SKM-1 treated with dmso at 0.1 percent for 144 hours (cell line): ENCODE measurements around the gene PCOLCE2.

ENCODE experiments used
- DNase-seq: peaks from one replicate; lab custom pipeline; 2025; ENCODE audit not compliant: unreplicated experiment; lab: John Stamatoyannopoulos, UW

The PCOLCE2 gene

GRCh38 chr3:142866841-142867631, 21.8 kb downstream of the PCOLCE2 start:
- no peak for DNase-seq

GRCh38 chr3:142863930-142864920, 24.7 kb downstream of the PCOLCE2 start:
- peak; percentile 40 for DNase-seq

- no peak for DNase-seq
These were observed 25.7 kb downstream of the PCOLCE2 start for GRCh38 chr3:142863010-142863817.

- no peak for DNase-seq
These were observed 27.0 kb downstream of the PCOLCE2 start for GRCh38 chr3:142861926-142862325.

GRCh38 chr3:142858043-142858442, 30.8 kb downstream of the PCOLCE2 start:
- DNase-seq = no peak

- no peak for DNase-seq
These were observed 31.8 kb downstream of the PCOLCE2 start for GRCh38 chr3:142857056-142857455.

- DNase-seq = no peak
These were observed 35.4 kb downstream of the PCOLCE2 start for GRCh38 chr3:142853270-142854168.

- no peak for DNase-seq
These were observed 36.9 kb downstream of the PCOLCE2 start for GRCh38 chr3:142852009-142852408.

- peak; percentile 99 for DNase-seq
These were observed 38.4 kb downstream of the PCOLCE2 start for GRCh38 chr3:142850395-142851023.

- no peak for DNase-seq
These were observed 39.7 kb downstream of the PCOLCE2 start for GRCh38 chr3:142849148-142849547.

GRCh38 chr3:142846779-142847577, 41.9 kb downstream of the PCOLCE2 start:
- no peak for DNase-seq

- DNase-seq = peak; percentile 13
These were observed 44.4 kb downstream of the PCOLCE2 start for GRCh38 chr3:142844339-142844977.

- DNase-seq = no peak
These were observed 49.1 kb downstream of the PCOLCE2 start for GRCh38 chr3:142839831-142840230.

GRCh38 chr3:142837526-142837925, 51.4 kb downstream of the PCOLCE2 start:
- DNase-seq = no peak

- DNase-seq = peak; percentile 73
These were observed 60.1 kb downstream of the PCOLCE2 start for GRCh38 chr3:142828703-142829305.

- no peak for DNase-seq
These were observed 69.7 kb downstream of the PCOLCE2 start for GRCh38 chr3:142819179-142819578.

GRCh38 chr3:142818651-142819050, 70.2 kb downstream of the PCOLCE2 start:
- DNase-seq = no peak

- DNase-seq = no peak
These were observed 71.0 kb downstream of the PCOLCE2 start for GRCh38 chr3:142817897-142818296.
